ENCODE data around the gene RPGRIP1L.

GRCh38 chr16:53681354-53681753 lies 22.3 kb downstream of the RPGRIP1L start:
- TF ChIP-seq POLR2A (IDR thresholded peaks at IDR 0.05) = no peak
- TF ChIP-seq, protein P1, sequence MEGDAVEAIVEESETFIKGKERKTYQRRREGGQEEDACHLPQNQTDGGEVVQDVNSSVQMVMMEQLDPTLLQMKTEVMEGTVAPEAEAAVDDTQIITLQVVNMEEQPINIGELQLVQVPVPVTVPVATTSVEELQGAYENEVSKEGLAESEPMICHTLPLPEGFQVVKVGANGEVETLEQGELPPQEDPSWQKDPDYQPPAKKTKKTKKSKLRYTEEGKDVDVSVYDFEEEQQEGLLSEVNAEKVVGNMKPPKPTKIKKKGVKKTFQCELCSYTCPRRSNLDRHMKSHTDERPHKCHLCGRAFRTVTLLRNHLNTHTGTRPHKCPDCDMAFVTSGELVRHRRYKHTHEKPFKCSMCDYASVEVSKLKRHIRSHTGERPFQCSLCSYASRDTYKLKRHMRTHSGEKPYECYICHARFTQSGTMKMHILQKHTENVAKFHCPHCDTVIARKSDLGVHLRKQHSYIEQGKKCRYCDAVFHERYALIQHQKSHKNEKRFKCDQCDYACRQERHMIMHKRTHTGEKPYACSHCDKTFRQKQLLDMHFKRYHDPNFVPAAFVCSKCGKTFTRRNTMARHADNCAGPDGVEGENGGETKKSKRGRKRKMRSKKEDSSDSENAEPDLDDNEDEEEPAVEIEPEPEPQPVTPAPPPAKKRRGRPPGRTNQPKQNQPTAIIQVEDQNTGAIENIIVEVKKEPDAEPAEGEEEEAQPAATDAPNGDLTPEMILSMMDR (IDR thresholded peaks at IDR 0.05) = no peak
